ENCODE measurements around the gene ACER1.
"Not testable (repeated sequence)": the region's sequence is repeated elsewhere in the genome, so short reads cannot be mapped to it uniquely, and the experiment has no call there.

The ACER1 gene

GRCh38 chr19:6372594-6373095 is 39.2 kb upstream of the ACER1 start, which contains the start of gene ALKBH7:
ALKBH7 (plus strand) TSS chr19:6372794; CDS start chr19:6372821, 27 bp downstream.
- DNase-seq (ENCODE audit: low read depth): peak; percentile 100
- no peak for TF ChIP-seq CTCF (conservative IDR thresholded peaks at IDR 0.05; ENCODE audit: low read length)
- H3K4me3 ChIP-seq (ENCODE audit: low read length): peak within 1 kb of the TSS; percentile 74

- TF ChIP-seq CTCF (conservative IDR thresholded peaks at IDR 0.05; ENCODE audit: low read length): no peak
- H3K4me3 ChIP-seq (ENCODE audit: low read length): no peak overlapping the region
These were observed 30.9 kb upstream of the ACER1 start for GRCh38 chr19:6364353-6364752.

GRCh38 chr19:6362351-6362801 is 29.0 kb upstream of the ACER1 start:
- DNase-seq (ENCODE audit: low read depth): no peak
- TF ChIP-seq CTCF (conservative IDR thresholded peaks at IDR 0.05; ENCODE audit: low read length): no peak
- H3K4me3 ChIP-seq (ENCODE audit: low read length): peak overlapping the region; percentile 80

More at GRCh38 chr19:6364353-6364752, 30.9 kb upstream of the ACER1 start:
- no peak for DNase-seq (ENCODE audit: low read depth)

- TF ChIP-seq CTCF (conservative IDR thresholded peaks at IDR 0.05; ENCODE audit: low read length): no peak
- DNase-seq (ENCODE audit: low read depth): no peak
- H3K4me3 ChIP-seq (ENCODE audit: low read length): peak overlapping the region; percentile 80
These were observed 28.6 kb upstream of the ACER1 start for GRCh38 chr19:6362027-6362350.

GRCh38 chr19:6360857-6361216 is 27.4 kb upstream of the ACER1 start:
- not testable (repeated sequence) for DNase-seq (ENCODE audit: low read depth)
- peak overlapping the region; percentile 80 for H3K4me3 ChIP-seq (ENCODE audit: low read length)

- H3K4me3 ChIP-seq (ENCODE audit: low read length); DNase-seq (ENCODE audit: low read depth): not testable (repeated sequence)
These were observed 27.0 kb upstream of the ACER1 start for GRCh38 chr19:6360445-6360844.

- no peak for TF ChIP-seq CTCF (conservative IDR thresholded peaks at IDR 0.05; ENCODE audit: low read length)
- no peak overlapping the region for H3K4me3 ChIP-seq (ENCODE audit: low read length)
- no peak for DNase-seq (ENCODE audit: low read depth)
These were observed 26.3 kb upstream of the ACER1 start for GRCh38 chr19:6359568-6360341.

GRCh38 chr19:6358003-6358402 is 24.6 kb upstream of the ACER1 start:
- TF ChIP-seq CTCF (conservative IDR thresholded peaks at IDR 0.05; ENCODE audit: low read length): no peak
- no peak for DNase-seq (ENCODE audit: low read depth)
- H3K4me3 ChIP-seq (ENCODE audit: low read length): no peak overlapping the region
